Measurements from ENCODE around the gene HSPB6. TPM values are rescaled to one million over a fixed set of nuclear protein-coding genes. Genes with fewer than 3 reads are reported as not detected.

The HSPB6 gene
- polyA plus RNA-seq, 1 donor (not counting 4 experiments of a cell fraction or from before 2014, with no cell fraction given): not detected

GRCh38 chr19:35764432-35765315, 7.8 kb upstream of the HSPB6 start:
- no peak overlapping the region for H3K4me2 ChIP-seq (ENCODE audit: control insufficient read depth, extremely low read depth, insufficient read depth, low read depth, low read length)
- H3K9me1 ChIP-seq (ENCODE audit: control insufficient read depth, extremely low read depth, insufficient read depth, low read length): no peaks in the 10 kb centered on the region
- no peak overlapping the region for H3K9ac ChIP-seq (ENCODE audit: control insufficient read depth, extremely low read depth, insufficient read depth, low read length)
- H3K27ac ChIP-seq (ENCODE audit: control insufficient read depth, insufficient read depth, low read length): no peak overlapping the region
- H3K4me3 ChIP-seq (ENCODE audit: control insufficient read depth in 2 of 3, extremely low read depth in 1 of 3, insufficient read depth in 2 of 3, low read depth in 1 of 3, low read length in 3 of 3): no peak overlapping the region
- H3K27me3 ChIP-seq (ENCODE audit: control insufficient read depth, extremely low read depth, insufficient read depth, low read length): no peaks in the 10 kb centered on the region
- FAIRE-seq (no peak), DNase-seq (ENCODE audit: low read depth, low spot score) (no peak)
- dilution Hi-C loops (cut with MboI; ENCODE audit: extremely low pct_ligation_motif_present, low sequenced_read_pairs): no loop called here
- peaks cover 8% of the 10 kb centered on the region for H3K79me2 ChIP-seq (ENCODE audit: control insufficient read depth, insufficient read depth, low read length)
- TF ChIP-seq EZH2 (IDR thresholded peaks at IDR 0.05; ENCODE audit: low read length): no peak
- TF ChIP-seq CTCF (optimal IDR thresholded peaks at IDR 0.05 in 1 of 3, IDR thresholded peaks at IDR 0.05 in 1 of 3, conservative IDR thresholded peaks at IDR 0.05 in 1 of 3; ENCODE audit: extremely low read depth in 1 of 3, insufficient read depth in 2 of 3, low read length in 3 of 3): no peak
- peaks cover 3% of the 10 kb centered on the region for H3K4me1 ChIP-seq (ENCODE audit: control insufficient read depth, extremely low read depth, insufficient read depth, low read length)
- H3K36me3 ChIP-seq (ENCODE audit: control insufficient read depth in 2 of 2, extremely low read depth in 1 of 2, insufficient read depth in 2 of 2, low read length in 2 of 2): peaks cover 9 to 22% of the 10 kb centered on the region in 2 experiments
- no peaks in the 10 kb centered on the region for H3K9me3 ChIP-seq (ENCODE audit: control insufficient read depth, low read depth, low read length)
- H4K20me1 ChIP-seq (ENCODE audit: control insufficient read depth, extremely low read depth, insufficient read depth, low read length): no peaks in the 10 kb centered on the region
- no peak overlapping the region for H2AFZ ChIP-seq (ENCODE audit: control insufficient read depth, low read length)

GRCh38 chr19:35760711-35761349, 4.0 kb upstream of the HSPB6 start:
- Histone ChIP-seq H4K20me1 (ENCODE audit: control insufficient read depth, extremely low read depth, insufficient read depth, low read length) (no peaks in the 10 kb centered on the region), H3K4me1 (ENCODE audit: control insufficient read depth, extremely low read depth, insufficient read depth, low read length) (peaks cover 19% of the 10 kb centered on the region), H3K27ac (ENCODE audit: control insufficient read depth, insufficient read depth, low read length) (no peak overlapping the region), H3K4me2 (ENCODE audit: control insufficient read depth, extremely low read depth, insufficient read depth, low read depth, low read length) (no peak overlapping the region), H2AFZ (ENCODE audit: control insufficient read depth, low read length) (no peak overlapping the region), H3K79me2 (ENCODE audit: control insufficient read depth, insufficient read depth, low read length) (peaks cover 20% of the 10 kb centered on the region), H3K27me3 (ENCODE audit: control insufficient read depth, extremely low read depth, insufficient read depth, low read length) (no peaks in the 10 kb centered on the region), H3K9me1 (ENCODE audit: control insufficient read depth, extremely low read depth, insufficient read depth, low read length) (no peaks in the 10 kb centered on the region), H3K9ac (ENCODE audit: control insufficient read depth, extremely low read depth, insufficient read depth, low read length) (no peak overlapping the region), H3K4me3 (ENCODE audit: control insufficient read depth in 2 of 3, extremely low read depth in 1 of 3, insufficient read depth in 2 of 3, low read depth in 1 of 3, low read length in 3 of 3) (no peak overlapping the region), H3K9me3 (ENCODE audit: control insufficient read depth, low read depth, low read length) (no peaks in the 10 kb centered on the region), H3K36me3 (ENCODE audit: control insufficient read depth in 2 of 2, extremely low read depth in 1 of 2, insufficient read depth in 2 of 2, low read length in 2 of 2) (peaks cover 5 to 21% of the 10 kb centered on the region in 2 experiments)
- FAIRE-seq: no peak
- no peak for TF ChIP-seq EZH2 (IDR thresholded peaks at IDR 0.05; ENCODE audit: low read length)
- TF ChIP-seq CTCF (optimal IDR thresholded peaks at IDR 0.05 in 1 of 3, IDR thresholded peaks at IDR 0.05 in 1 of 3, conservative IDR thresholded peaks at IDR 0.05 in 1 of 3; ENCODE audit: extremely low read depth in 1 of 3, insufficient read depth in 2 of 3, low read length in 3 of 3): no peak
- no peak for DNase-seq (ENCODE audit: low read depth, low spot score)
- dilution Hi-C loops (cut with MboI; ENCODE audit: extremely low pct_ligation_motif_present, low sequenced_read_pairs): no loop called here
